Femur (tissue), 1 donor: Measurements from ENCODE around the gene MIER2.
"Not testable (repeated sequence)": the region's sequence is repeated elsewhere in the genome, so short reads cannot be mapped to it uniquely, and the experiment has no call there.

ENCODE experiments used
- DNase-seq: peaks from one replicate; pipeline ENCODE4 v3.0.0-alpha.2; 2017

MIER2 gene

GRCh38 chr19:355536-355935, 10.9 kb upstream of the MIER2 start:
- not testable (repeated sequence) for DNase-seq

- no peak for DNase-seq
Observed at GRCh38 chr19:355134-355533, 10.5 kb upstream of the MIER2 start.

GRCh38 chr19:351976-352625, 7.5 kb upstream of the MIER2 start:
- no peak for DNase-seq

GRCh38 chr19:347946-348861, 3.6 kb upstream of the MIER2 start:
- DNase-seq, result no peak

- no peak for DNase-seq
Observed at GRCh38 chr19:345320-345879, 804 bp upstream of the MIER2 start.

- peak; percentile 61 for DNase-seq
Observed at GRCh38 chr19:343941-344624, 513 bp downstream of the MIER2 start.

GRCh38 chr19:343451-343931, 1.1 kb downstream of the MIER2 start:
- no peak for DNase-seq

GRCh38 chr19:342801-343421, 1.7 kb downstream of the MIER2 start:
- peak; percentile 74 for DNase-seq

- DNase-seq, result no peak
Observed at GRCh38 chr19:342128-342455, 2.5 kb downstream of the MIER2 start.

GRCh38 chr19:341386-342127, 3.0 kb downstream of the MIER2 start:
- no peak for DNase-seq

GRCh38 chr19:340620-341385, 3.8 kb downstream of the MIER2 start:
- no peak for DNase-seq

GRCh38 chr19:339262-339887, 5.2 kb downstream of the MIER2 start:
- DNase-seq, result no peak

GRCh38 chr19:338421-338820, 6.2 kb downstream of the MIER2 start:
- DNase-seq, result no peak

GRCh38 chr19:336067-336614, 8.5 kb downstream of the MIER2 start:
- no peak for DNase-seq

GRCh38 chr19:335486-336066, 9.0 kb downstream of the MIER2 start:
- no peak for DNase-seq

GRCh38 chr19:335072-335471, 9.5 kb downstream of the MIER2 start:
- no peak for DNase-seq

GRCh38 chr19:334296-335071, 10.1 kb downstream of the MIER2 start:
- no peak for DNase-seq

GRCh38 chr19:330503-330902, 14.1 kb downstream of the MIER2 start:
- DNase-seq, result no peak

- no peak for DNase-seq
Observed at GRCh38 chr19:329876-330275, 14.7 kb downstream of the MIER2 start.
